SU-DHL-6 (cell line): Measurements from ENCODE around the gene LIMD2.

Experiments used
- H2AFZ ChIP-seq: fragments of 200-600 bp; sonication (generic); 2 replicates; pipeline ENCODE4 v1.6.1; 2014; ENCODE audit warnings: low read depth, mild to moderate bottlenecking, moderate library complexity, mixed read lengths, antibody characterized with exemption, low read length; ENCODE audit not compliant: severe bottlenecking
- H3F3A ChIP-seq: fragments of 200-600 bp; shearing (Covaris generic); 2 replicates; pipeline ENCODE4 v1.6.0; 2016; ENCODE audit warnings: antibody characterized with exemption, mild to moderate bottlenecking; ENCODE audit not compliant: insufficient read depth
- H3K27ac ChIP-seq: fragments of 200-600 bp; sonication (generic); 2 replicates; pipeline ENCODE4 v1.5.1; 2016; ENCODE audit warnings: low read depth, mild to moderate bottlenecking, low read length, moderate library complexity, mixed read lengths
- H3K27me3 ChIP-seq: fragments of 200-600 bp; sonication (generic), shearing (Covaris generic); 2 replicates; pipeline ENCODE4 v1.6.0; 2014; ENCODE audit warnings: mild to moderate bottlenecking, low read length
- H3K36me3 ChIP-seq: fragments of 200-600 bp; sonication (generic); 2 replicates; pipeline ENCODE4 v1.6.1; 2014; ENCODE audit warnings: mild to moderate bottlenecking, low read length, mixed read lengths
- H3K4me2 ChIP-seq: fragments of 300-600, 200-600 bp; shearing (Covaris generic), sonication (generic); 2 replicates; pipeline ENCODE4 v1.6.0; 2014; ENCODE audit warnings: low read length, low read depth, mild to moderate bottlenecking; ENCODE audit not compliant: poor library complexity, severe bottlenecking
- H3K4me3 ChIP-seq: fragments of 200-600 bp; sonication (generic); 2 replicates; pipeline ENCODE4 v1.5.1; 2014; ENCODE audit warnings: antibody characterized with exemption, low read length, mild to moderate bottlenecking, mixed read lengths; ENCODE audit not compliant: insufficient read depth, poor library complexity, severe bottlenecking
- H3K79me2 ChIP-seq: fragments of 200-600 bp; sonication (generic); 2 replicates; pipeline ENCODE4 v1.6.1; 2014; ENCODE audit warnings: mild to moderate bottlenecking, low read length, moderate library complexity; ENCODE audit not compliant: insufficient read depth
- H3K9ac ChIP-seq: fragments of 200-600 bp; sonication (generic); 2 replicates; pipeline ENCODE4 v1.7.0; 2014; ENCODE audit warnings: mild to moderate bottlenecking, low read length
- H3K9me2 ChIP-seq: fragments of 200-600 bp; sonication (generic); replicated peaks from 2 replicates; pipeline ENCODE4 v1.6.1; 2014; ENCODE audit warnings: low read length; ENCODE audit not compliant: insufficient read depth
- H3K9me3 ChIP-seq: fragments of 200-600 bp; sonication (generic); 2 replicates; pipeline ENCODE4 v1.6.1; 2014; ENCODE audit warnings: low read length, mixed read lengths; ENCODE audit not compliant: insufficient read depth
- H4K20me1 ChIP-seq: fragments of 200-600 bp; sonication (generic); 2 replicates; pipeline ENCODE4 v1.6.1; 2014; ENCODE audit warnings: low read depth, mild to moderate bottlenecking, antibody characterized with exemption, low read length, moderate library complexity, mixed read lengths
- CTCF ChIP-seq: fragments of 200-600 bp; sonication (generic); IDR thresholded peaks from one replicate; pipeline ENCODE4 v1.5.1; 2017; ENCODE audit warnings: antibody characterized with exemption, mild to moderate bottlenecking, low read length, moderate library complexity; ENCODE audit not compliant: insufficient read depth, poor library complexity, severe bottlenecking
- EZH2phosphoT487 ChIP-seq: fragments of 200-600 bp; sonication (generic), shearing (Covaris generic); conservative IDR thresholded peaks from 2 replicates; pipeline ENCODE4 v1.6.1; 2018; ENCODE audit warnings: mild to moderate bottlenecking, antibody characterized with exemption, low read length, moderate library complexity, mixed read lengths

LIMD2 gene

GRCh38 chr17:63657786-63658185 is 42.1 kb downstream of the LIMD2 start:
- TF ChIP-seq EZH2phosphoT487 (no peak), CTCF (no peak)
- Histone ChIP-seq H3K27ac (no peak overlapping the region), H3K27me3 (no peaks in the 10 kb centered on the region), H4K20me1 (no peaks in the 10 kb centered on the region), H3K4me3 (no peak overlapping the region), H3K9me3 (no peaks in the 10 kb centered on the region), H3K36me3 (no peaks in the 10 kb centered on the region), H3K79me2 (no peaks in the 10 kb centered on the region), H3K9ac (no peak overlapping the region), H3K4me2 (no peak overlapping the region), H2AFZ (no peak overlapping the region), H3K9me2 (no peaks in the 10 kb centered on the region), H3F3A (no peaks in the 10 kb centered on the region)

GRCh38 chr17:63653050-63653449 is 46.9 kb downstream of the LIMD2 start:
- Histone ChIP-seq H3K4me2 (no peak overlapping the region), H3K36me3 (no peaks in the 10 kb centered on the region), H4K20me1 (no peaks in the 10 kb centered on the region), H3K4me3 (no peak overlapping the region), H3K27ac (no peak overlapping the region), H3K9me2 (no peaks in the 10 kb centered on the region), H2AFZ (no peak overlapping the region), H3K27me3 (no peaks in the 10 kb centered on the region), H3K79me2 (no peaks in the 10 kb centered on the region), H3K9ac (no peak overlapping the region), H3K9me3 (no peaks in the 10 kb centered on the region), H3F3A (no peaks in the 10 kb centered on the region)
- TF ChIP-seq EZH2phosphoT487 (no peak), CTCF (no peak)

GRCh38 chr17:63652106-63652505 is 47.8 kb downstream of the LIMD2 start:
- H3K36me3 ChIP-seq = no peaks in the 10 kb centered on the region
- no peaks in the 10 kb centered on the region for H3K79me2 ChIP-seq
- no peaks in the 10 kb centered on the region for H3K9me3 ChIP-seq
- H4K20me1 ChIP-seq = no peaks in the 10 kb centered on the region
- H3K9ac ChIP-seq = no peak overlapping the region
- H3F3A ChIP-seq = no peaks in the 10 kb centered on the region
- no peaks in the 10 kb centered on the region for H3K27me3 ChIP-seq
- H3K9me2 ChIP-seq = no peaks in the 10 kb centered on the region
- H3K4me2 ChIP-seq = no peak overlapping the region
- no peak for TF ChIP-seq CTCF
- no peak overlapping the region for H3K4me3 ChIP-seq
- H2AFZ ChIP-seq = no peak overlapping the region
- no peak overlapping the region for H3K27ac ChIP-seq

GRCh38 chr17:63649813-63650212 is 50.1 kb downstream of the LIMD2 start:
- Histone ChIP-seq H3K9me2 (no peaks in the 10 kb centered on the region), H2AFZ (no peak overlapping the region), H3K27me3 (no peaks in the 10 kb centered on the region), H3K27ac (no peak overlapping the region), H3K4me3 (no peak overlapping the region), H3K4me2 (no peak overlapping the region), H3K36me3 (no peaks in the 10 kb centered on the region), H4K20me1 (no peaks in the 10 kb centered on the region), H3F3A (no peaks in the 10 kb centered on the region), H3K9ac (no peak overlapping the region), H3K9me3 (no peaks in the 10 kb centered on the region), H3K79me2 (no peaks in the 10 kb centered on the region)
- no peak for TF ChIP-seq EZH2phosphoT487
